GM12891 (cell line): ENCODE data around the gene BCL7C.

Source experiments
- POLR2A ChIP-seq: IDR thresholded peaks from 2 replicates; pipeline ENCODE4 v1.6.1; 2011; ENCODE audit warnings: low read depth, low read length, control low read depth
- POLR2AphosphoS5 ChIP-seq: IDR thresholded peaks from 2 replicates; pipeline ENCODE4 v1.6.1; 2011; ENCODE audit warnings: low read depth, low read length, control low read depth
- SPI1 ChIP-seq: IDR thresholded peaks from 2 replicates; pipeline ENCODE4 v1.6.1; 2011; ENCODE audit warnings: low read depth, low read length, control low read depth

GRCh38 chr16:30903596-30903995 is 9.7 kb upstream of the BCL7C start:
- TF ChIP-seq POLR2AphosphoS5 (no peak), SPI1 (peak; percentile 63), POLR2A (no peak)
